GM12878 (cell line): ENCODE data around the gene IVD. TPM values are rescaled to one million over a fixed set of nuclear protein-coding genes. Genes with fewer than 3 reads are reported as not detected.
A peak's percentile ranks its signal among the peaks of the same experiment; 100 is the strongest.

Experiments
- BCL11A ChIP-seq: IDR thresholded peaks from 2 replicates; pipeline ENCODE4 v1.6.1; 2011; ENCODE audit warnings: low read depth, low read length
- BHLHE40 ChIP-seq, 2 experiments: fragments of 450-650 bp in 1 of 2; IDR thresholded peaks; 2 replicates each; pipeline ENCODE4 v1.6.1; 2011 to 2017; ENCODE audit warnings: low read depth in 2 of 2, borderline replicate concordance in 1 of 2, improper control_type of control experiment in 1 of 2, low read length in 1 of 2, mild to moderate bottlenecking in 1 of 2
- CBX3 ChIP-seq: fragments of 200-600 bp; sonication (generic); IDR thresholded peaks from 2 replicates; pipeline ENCODE4 v1.6.1; 2016; ENCODE audit warnings: low read depth, borderline replicate concordance
- DPF2 ChIP-seq: fragments of 450-650 bp; IDR thresholded peaks from 2 replicates; pipeline ENCODE4 v1.6.1; 2017; ENCODE audit warnings: mild to moderate bottlenecking
- EED ChIP-seq: sonication (generic); IDR thresholded peaks from 2 replicates; pipeline ENCODE4 v1.6.1; 2016; ENCODE audit warnings: antibody characterized with exemption, low read depth
- ELK1 ChIP-seq: IDR thresholded peaks from 2 replicates; pipeline ENCODE4 v1.6.1; 2012; ENCODE audit warnings: low read depth, low read length, improper control_type of control experiment
- HDGF ChIP-seq: fragments of 450-650 bp; IDR thresholded peaks from 2 replicates; pipeline ENCODE4 v1.6.1; 2016; ENCODE audit warnings: antibody characterized with exemption
- KAT2A ChIP-seq: conservative IDR thresholded peaks from 2 replicates; pipeline ENCODE4 v1.6.1; 2011; ENCODE audit warnings: low read depth, low read length; ENCODE audit not compliant: control insufficient read depth
- MYC ChIP-seq: IDR thresholded peaks from 2 replicates; pipeline ENCODE4 v1.6.1; 2011; ENCODE audit warnings: mild to moderate bottlenecking, low read length, moderate library complexity, inconsistent platforms; ENCODE audit not compliant: insufficient read depth, insufficient replicate concordance, insufficient read length, severe bottlenecking
- NBN ChIP-seq: fragments of 450-650 bp; IDR thresholded peaks from 2 replicates; pipeline ENCODE4 v1.6.1; 2016
- NR2C1 ChIP-seq: fragments of 450-650 bp; IDR thresholded peaks from 2 replicates; pipeline ENCODE4 v1.6.1; 2017; ENCODE audit warnings: antibody characterized with exemption, mild to moderate bottlenecking, moderate library complexity
- NR2F1 ChIP-seq: fragments of 450-650 bp; conservative IDR thresholded peaks from 2 replicates; pipeline ENCODE4 v1.6.1; 2017; ENCODE audit warnings: mild to moderate bottlenecking
- PBX3 ChIP-seq: IDR thresholded peaks from 2 replicates; pipeline ENCODE4 v1.6.1; 2011; ENCODE audit warnings: mild to moderate bottlenecking, low read depth, low read length, moderate library complexity; ENCODE audit not compliant: insufficient replicate concordance
- POU2F2 ChIP-seq: IDR thresholded peaks from 3 replicates; pipeline ENCODE4 v1.6.1; 2011; ENCODE audit warnings: low read depth, mild to moderate bottlenecking, low read length, borderline replicate concordance
- SP1 ChIP-seq: IDR thresholded peaks from one replicate; pipeline ENCODE4 v1.6.1; 2011; ENCODE audit warnings: low read depth, low read length
- SPI1 ChIP-seq: IDR thresholded peaks from 2 replicates; pipeline ENCODE4 v1.6.1; 2011; ENCODE audit warnings: low read depth, mild to moderate bottlenecking, low read length, moderate library complexity, borderline replicate concordance; ENCODE audit not compliant: insufficient read depth
- SREBF2 ChIP-seq: IDR thresholded peaks from 2 replicates; pipeline ENCODE4 v1.6.1; 2012; ENCODE audit warnings: mild to moderate bottlenecking, low read length
- ZZZ3 ChIP-seq: IDR thresholded peaks from 2 replicates; pipeline ENCODE4 v1.6.1; 2011; ENCODE audit warnings: low read depth; ENCODE audit not compliant: control insufficient read depth, insufficient read length
- polyA plus RNA-seq, 11 experiments: library from polyadenylated mRNA; depleted of rRNA in 4 of 11; unstranded in 6 of 11; stranded (reverse) in 5 of 11; fragments of >200 nt; fragmentation: Nextera tagmentation in 4 of 11; fragmentation: Illumina TruSeq in 1 of 11; extraction: Ambion mirVana in 4 of 11; extraction: Trizol in 1 of 11; gene quantifications; 1 replicate in 1 of 11; 2 replicates in 10 of 11; pipeline versions ENCODE4 v1.2.1 to v1.2.3, GENCODE V29; 2011 to 2016; ENCODE audit warnings: inconsistent platforms in 2 of 11, missing spikeins in 2 of 11, low read depth in 1 of 11
- total RNA-seq, 4 experiments: library from RNA; depleted of rRNA in 3 of 4; stranded (reverse); fragments of >200 nt in 3 of 4; fragmentation: Illumina TruSeq in 1 of 4; extraction: Trizol in 1 of 4; gene quantifications; 2 replicates each; pipeline versions ENCODE4 v1.2.1 to v1.2.3, GENCODE V29; 2013 to 2021
- TF ChIP-seq, protein P1 (sequence below): IDR thresholded peaks from 2 replicates; pipeline ENCODE4 v1.6.1; 2012; ENCODE audit warnings: improper control_type of control experiment, low read depth, low read length; ENCODE audit not compliant: insufficient replicate concordance
- TF ChIP-seq, protein P2 (sequence below): fragments of 450-650 bp; conservative IDR thresholded peaks from 2 replicates; pipeline ENCODE4 v1.6.1; 2017; ENCODE audit warnings: mild to moderate bottlenecking, moderate library complexity
- TF ChIP-seq, protein P3 (sequence below): IDR thresholded peaks from 2 replicates; pipeline ENCODE4 v1.6.1; 2012; ENCODE audit warnings: low read length, inconsistent platforms

Gene IVD
- total and polyA plus RNA-seq, 10 of the 15 experiments (the other 5 are each of a cell fraction or from before 2014, with no cell fraction given), result 5.3 to 59.8 (median 45.7) TPM

DNA sequence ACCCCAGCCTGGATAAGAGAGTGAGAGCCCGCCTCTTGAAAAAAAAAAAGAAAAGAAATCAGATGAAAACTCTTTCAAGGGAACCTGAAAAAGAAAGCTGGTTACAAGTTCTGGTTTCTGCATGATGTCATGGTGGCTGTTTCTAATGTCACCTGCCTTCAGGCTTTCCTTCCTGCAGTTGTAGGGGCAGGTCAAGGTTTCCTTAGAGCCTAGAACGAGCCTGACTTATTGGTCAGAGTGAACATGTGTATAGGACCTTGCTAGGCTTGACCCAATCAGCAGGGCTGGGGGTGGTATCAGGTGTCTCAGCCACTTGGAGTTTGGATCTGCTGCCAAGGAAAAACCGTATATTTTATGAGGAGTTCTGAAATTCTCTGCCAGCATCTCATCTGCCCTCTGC, 3.8 kb downstream of the IVD start (continued):
- TF ChIP-seq NR2C1 (no peak), CBX3 (no peak), KAT2A (no peak), NBN (no peak), SREBF2 (no peak), PBX3 (no peak), ZZZ3 (no peak), BCL11A (no peak), EED (no peak), NR2F1 (no peak), DPF2 (no peak), SPI1 (no peak), ELK1 (no peak), HDGF (no peak), POU2F2 (no peak), SP1 (no peak), MYC (no peak), BHLHE40 (IDR thresholded peaks at IDR 0.05; ENCODE audit: borderline replicate concordance in 1 of 2, low read depth in 2 of 2, low read length in 1 of 2) (peak; percentile 48 to 62; a peak in 2 of 4 replicates)
- TF ChIP-seq, protein P1, sequence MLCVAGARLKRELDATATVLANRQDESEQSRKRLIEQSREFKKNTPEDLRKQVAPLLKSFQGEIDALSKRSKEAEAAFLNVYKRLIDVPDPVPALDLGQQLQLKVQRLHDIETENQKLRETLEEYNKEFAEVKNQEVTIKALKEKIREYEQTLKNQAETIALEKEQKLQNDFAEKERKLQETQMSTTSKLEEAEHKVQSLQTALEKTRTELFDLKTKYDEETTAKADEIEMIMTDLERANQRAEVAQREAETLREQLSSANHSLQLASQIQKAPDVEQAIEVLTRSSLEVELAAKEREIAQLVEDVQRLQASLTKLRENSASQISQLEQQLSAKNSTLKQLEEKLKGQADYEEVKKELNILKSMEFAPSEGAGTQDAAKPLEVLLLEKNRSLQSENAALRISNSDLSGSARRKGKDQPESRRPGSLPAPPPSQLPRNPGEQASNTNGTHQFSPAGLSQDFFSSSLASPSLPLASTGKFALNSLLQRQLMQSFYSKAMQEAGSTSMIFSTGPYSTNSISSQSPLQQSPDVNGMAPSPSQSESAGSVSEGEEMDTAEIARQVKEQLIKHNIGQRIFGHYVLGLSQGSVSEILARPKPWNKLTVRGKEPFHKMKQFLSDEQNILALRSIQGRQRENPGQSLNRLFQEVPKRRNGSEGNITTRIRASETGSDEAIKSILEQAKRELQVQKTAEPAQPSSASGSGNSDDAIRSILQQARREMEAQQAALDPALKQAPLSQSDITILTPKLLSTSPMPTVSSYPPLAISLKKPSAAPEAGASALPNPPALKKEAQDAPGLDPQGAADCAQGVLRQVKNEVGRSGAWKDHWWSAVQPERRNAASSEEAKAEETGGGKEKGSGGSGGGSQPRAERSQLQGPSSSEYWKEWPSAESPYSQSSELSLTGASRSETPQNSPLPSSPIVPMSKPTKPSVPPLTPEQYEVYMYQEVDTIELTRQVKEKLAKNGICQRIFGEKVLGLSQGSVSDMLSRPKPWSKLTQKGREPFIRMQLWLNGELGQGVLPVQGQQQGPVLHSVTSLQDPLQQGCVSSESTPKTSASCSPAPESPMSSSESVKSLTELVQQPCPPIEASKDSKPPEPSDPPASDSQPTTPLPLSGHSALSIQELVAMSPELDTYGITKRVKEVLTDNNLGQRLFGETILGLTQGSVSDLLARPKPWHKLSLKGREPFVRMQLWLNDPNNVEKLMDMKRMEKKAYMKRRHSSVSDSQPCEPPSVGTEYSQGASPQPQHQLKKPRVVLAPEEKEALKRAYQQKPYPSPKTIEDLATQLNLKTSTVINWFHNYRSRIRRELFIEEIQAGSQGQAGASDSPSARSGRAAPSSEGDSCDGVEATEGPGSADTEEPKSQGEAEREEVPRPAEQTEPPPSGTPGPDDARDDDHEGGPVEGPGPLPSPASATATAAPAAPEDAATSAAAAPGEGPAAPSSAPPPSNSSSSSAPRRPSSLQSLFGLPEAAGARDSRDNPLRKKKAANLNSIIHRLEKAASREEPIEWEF, result no peak
- TF ChIP-seq, protein P2, sequence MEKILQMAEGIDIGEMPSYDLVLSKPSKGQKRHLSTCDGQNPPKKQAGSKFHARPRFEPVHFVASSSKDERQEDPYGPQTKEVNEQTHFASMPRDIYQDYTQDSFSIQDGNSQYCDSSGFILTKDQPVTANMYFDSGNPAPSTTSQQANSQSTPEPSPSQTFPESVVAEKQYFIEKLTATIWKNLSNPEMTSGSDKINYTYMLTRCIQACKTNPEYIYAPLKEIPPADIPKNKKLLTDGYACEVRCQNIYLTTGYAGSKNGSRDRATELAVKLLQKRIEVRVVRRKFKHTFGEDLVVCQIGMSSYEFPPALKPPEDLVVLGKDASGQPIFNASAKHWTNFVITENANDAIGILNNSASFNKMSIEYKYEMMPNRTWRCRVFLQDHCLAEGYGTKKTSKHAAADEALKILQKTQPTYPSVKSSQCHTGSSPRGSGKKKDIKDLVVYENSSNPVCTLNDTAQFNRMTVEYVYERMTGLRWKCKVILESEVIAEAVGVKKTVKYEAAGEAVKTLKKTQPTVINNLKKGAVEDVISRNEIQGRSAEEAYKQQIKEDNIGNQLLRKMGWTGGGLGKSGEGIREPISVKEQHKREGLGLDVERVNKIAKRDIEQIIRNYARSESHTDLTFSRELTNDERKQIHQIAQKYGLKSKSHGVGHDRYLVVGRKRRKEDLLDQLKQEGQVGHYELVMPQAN, result no peak
- TF ChIP-seq, protein P3, sequence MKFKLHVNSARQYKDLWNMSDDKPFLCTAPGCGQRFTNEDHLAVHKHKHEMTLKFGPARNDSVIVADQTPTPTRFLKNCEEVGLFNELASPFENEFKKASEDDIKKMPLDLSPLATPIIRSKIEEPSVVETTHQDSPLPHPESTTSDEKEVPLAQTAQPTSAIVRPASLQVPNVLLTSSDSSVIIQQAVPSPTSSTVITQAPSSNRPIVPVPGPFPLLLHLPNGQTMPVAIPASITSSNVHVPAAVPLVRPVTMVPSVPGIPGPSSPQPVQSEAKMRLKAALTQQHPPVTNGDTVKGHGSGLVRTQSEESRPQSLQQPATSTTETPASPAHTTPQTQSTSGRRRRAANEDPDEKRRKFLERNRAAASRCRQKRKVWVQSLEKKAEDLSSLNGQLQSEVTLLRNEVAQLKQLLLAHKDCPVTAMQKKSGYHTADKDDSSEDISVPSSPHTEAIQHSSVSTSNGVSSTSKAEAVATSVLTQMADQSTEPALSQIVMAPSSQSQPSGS, result peak; percentile 65; the same call in 1 of the 2 replicates
